ENCODE measurements around the gene XPC. TPM values are rescaled to one million over a fixed set of nuclear protein-coding genes. Genes with fewer than 3 reads are reported as not detected.

XPC gene
- polyA plus RNA-seq, 1 of the 3 experiments (the other 2 are of a cell fraction) = 50.0 TPM

- TF ChIP-seq FOSL2 (IDR thresholded peaks at IDR 0.05; ENCODE audit: borderline replicate concordance, low read depth) (no peak), GABPA (IDR thresholded peaks at IDR 0.05; ENCODE audit: low read depth) (peak; percentile 61), SMC3 (IDR thresholded peaks at IDR 0.05; ENCODE audit: low read depth, low read length) (no peak), NFIC (IDR thresholded peaks at IDR 0.05; ENCODE audit: borderline replicate concordance) (no peak), CHD2 (IDR thresholded peaks at IDR 0.05; ENCODE audit: low read length, partially characterized antibody) (peak; percentile 95), RFX5 (IDR thresholded peaks at IDR 0.05; ENCODE audit: low read length) (no peak)
- TF ChIP-seq, protein P1, sequence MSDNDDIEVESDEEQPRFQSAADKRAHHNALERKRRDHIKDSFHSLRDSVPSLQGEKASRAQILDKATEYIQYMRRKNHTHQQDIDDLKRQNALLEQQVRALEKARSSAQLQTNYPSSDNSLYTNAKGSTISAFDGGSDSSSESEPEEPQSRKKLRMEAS (IDR thresholded peaks at IDR 0.05; ENCODE audit: low read depth) = peak; percentile 77
- TF ChIP-seq, protein P2, sequence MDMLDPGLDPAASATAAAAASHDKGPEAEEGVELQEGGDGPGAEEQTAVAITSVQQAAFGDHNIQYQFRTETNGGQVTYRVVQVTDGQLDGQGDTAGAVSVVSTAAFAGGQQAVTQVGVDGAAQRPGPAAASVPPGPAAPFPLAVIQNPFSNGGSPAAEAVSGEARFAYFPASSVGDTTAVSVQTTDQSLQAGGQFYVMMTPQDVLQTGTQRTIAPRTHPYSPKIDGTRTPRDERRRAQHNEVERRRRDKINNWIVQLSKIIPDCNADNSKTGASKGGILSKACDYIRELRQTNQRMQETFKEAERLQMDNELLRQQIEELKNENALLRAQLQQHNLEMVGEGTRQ (IDR thresholded peaks at IDR 0.05; ENCODE audit: borderline replicate concordance, low read depth, low read length) = peak; percentile 34; the same call in 1 of the 2 replicates
- TF ChIP-seq, protein P3, sequence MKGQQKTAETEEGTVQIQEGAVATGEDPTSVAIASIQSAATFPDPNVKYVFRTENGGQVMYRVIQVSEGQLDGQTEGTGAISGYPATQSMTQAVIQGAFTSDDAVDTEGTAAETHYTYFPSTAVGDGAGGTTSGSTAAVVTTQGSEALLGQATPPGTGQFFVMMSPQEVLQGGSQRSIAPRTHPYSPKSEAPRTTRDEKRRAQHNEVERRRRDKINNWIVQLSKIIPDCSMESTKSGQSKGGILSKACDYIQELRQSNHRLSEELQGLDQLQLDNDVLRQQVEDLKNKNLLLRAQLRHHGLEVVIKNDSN (IDR thresholded peaks at IDR 0.05; ENCODE audit: borderline replicate concordance, low read depth) = no peak
These were observed 53.7 kb downstream of the XPC start, which contains the start of the genes CHCHD4 and TMEM43 (continued) for GRCh38 chr3:14124615-14125192.

GRCh38 chr3:14124223-14124614, 54.2 kb downstream of the XPC start:
- Histone ChIP-seq H3K27ac (ENCODE audit: low read depth in 2 of 2, low read length in 1 of 2) (peak overlapping the region; percentile 83 to 93; a peak in 3 of 4 replicates), H4K20me1 (ENCODE audit: insufficient read depth) (peaks cover 32% of the 10 kb centered on the region), H3K36me3 (replicated peaks in 1 of 2; ENCODE audit: control insufficient read depth in 1 of 2, insufficient read depth in 2 of 2, low read length in 1 of 2) (peaks cover 22 to 38% of the 10 kb centered on the region in 2 experiments), H3K4me2 (peak overlapping the region; percentile 92), H3K27me3 (ENCODE audit: insufficient read depth) (no peaks in the 10 kb centered on the region), H3F3A (replicated peaks; ENCODE audit: insufficient read depth) (peaks cover 14% of the 10 kb centered on the region), H3K79me2 (ENCODE audit: insufficient read depth) (peaks cover 68% of the 10 kb centered on the region), H3K4me1 (ENCODE audit: control insufficient read depth in 1 of 2, insufficient read depth in 2 of 2, low read depth in 1 of 2, low read length in 1 of 2) (peaks cover 15 to 34% of the 10 kb centered on the region in 2 experiments), H3K9me2 (no peaks in the 10 kb centered on the region), H3K9me3 (no peaks in the 10 kb centered on the region), H3K9ac (peak overlapping the region; percentile 80), H2AFZ (ENCODE audit: low read depth) (peak overlapping the region; percentile 88), H3K4me3 (ENCODE audit: low read depth in 2 of 2, low read length in 1 of 2) (peak overlapping the region; percentile 88 to 99)
- ChIA-PET CTCF (interaction anchor here (0.9 to 3.9 kb wide), 4 partner anchors 21 to 244 kb away, joined by 3 to 37 read pairs (median 5); partner anchors contain the start of gene WNT7A), POLR2A (interaction anchor here (0.6 to 3.2 kb wide), 7 partner anchors 9 to 229 kb away, joined by 3 to 35 read pairs (median 4); partner anchors contain the start of genes LSM3 and XPC)
- 2% methylated on average over 7 of the region's 37 CpGs for WGBS (ENCODE audit: low lambda C conversion rate)
- peak; percentile 77 for DNase-seq
- TF ChIP-seq RXRA (IDR thresholded peaks at IDR 0.05; ENCODE audit: borderline replicate concordance, low read depth) = no peak
- no peak for TF ChIP-seq TAF1 (IDR thresholded peaks at IDR 0.05; ENCODE audit: borderline replicate concordance, low read depth, low read length)
- TF ChIP-seq NRF1 (IDR thresholded peaks at IDR 0.05; ENCODE audit: low read depth, low read length) = 0 out of 2 replicates have a peak, but pooled peaks have one; percentile 11
- TF ChIP-seq, protein P2 (IDR thresholded peaks at IDR 0.05; ENCODE audit: borderline replicate concordance, low read depth, low read length) = no peak
- TF ChIP-seq CHD2 (IDR thresholded peaks at IDR 0.05; ENCODE audit: low read length, partially characterized antibody) = peak; percentile 50
- TF ChIP-seq RFX5 (IDR thresholded peaks at IDR 0.05; ENCODE audit: low read length) = no peak
- TF ChIP-seq GABPA (IDR thresholded peaks at IDR 0.05; ENCODE audit: low read depth) = peak; percentile 85
- TF ChIP-seq FOXJ3 (CRISPR knock-in tag; IDR thresholded peaks at IDR 0.05) = no peak
- peak; percentile 96 for TF ChIP-seq MXI1 (IDR thresholded peaks at IDR 0.05; ENCODE audit: low read depth, low read length)
- TF ChIP-seq TEAD4 (IDR thresholded peaks at IDR 0.05; ENCODE audit: borderline replicate concordance, insufficient read depth) = no peak
- TF ChIP-seq, protein P1 (IDR thresholded peaks at IDR 0.05; ENCODE audit: low read depth) = peak; percentile 97
- no peak for TF ChIP-seq CTCF (IDR thresholded peaks at IDR 0.05)
- TF ChIP-seq POLR2AphosphoS5 (IDR thresholded peaks at IDR 0.05; ENCODE audit: low read depth, low read length) = no peak
- 0 out of 2 replicates have a peak, but pooled peaks have one; percentile 6 for TF ChIP-seq REST (IDR thresholded peaks at IDR 0.05; ENCODE audit: low read depth, low read length)
- TF ChIP-seq EZH2phosphoT487 (IDR thresholded peaks at IDR 0.05; ENCODE audit: borderline replicate concordance, low read depth) = no peak
- TF ChIP-seq NFIC (IDR thresholded peaks at IDR 0.05; ENCODE audit: borderline replicate concordance) = no peak

All from SK-N-SH (cell line).